Esophagus muscularis mucosa (tissue), 4 donors: ENCODE data around the gene GNA12. TPM values are rescaled to one million over a fixed set of nuclear protein-coding genes. Genes with fewer than 3 reads are reported as not detected.

Experiments used
- DNase-seq: peaks from one replicate; pipeline ENCODE4 v3.0.0-alpha.2; 2017; ENCODE audit errors: extremely low spot score
- H3K27ac ChIP-seq, 4 donors: fragments of 200-600 bp; sonication (generic); replicated peaks in 1 of 4; 1 replicate in 3 of 4; 2 replicates in 1 of 4; pipeline ENCODE4 v1.5.1; 2016 to 2019; ENCODE audit warnings: mild to moderate bottlenecking in 1 of 4
- H3K27me3 ChIP-seq, 4 donors: fragments of 200-600 bp; sonication (generic); one replicate each; pipeline versions ENCODE4 v1.5.1 to v1.6.0; 2016 to 2019
- H3K36me3 ChIP-seq, 4 donors: fragments of 200-600 bp; sonication (generic); one replicate each; pipeline ENCODE4 v1.5.1; 2016 to 2019
- H3K4me1 ChIP-seq, 4 donors: fragments of 200-600 bp; sonication (generic); one replicate each; pipeline ENCODE4 v1.5.1; 2016 to 2019
- H3K4me3 ChIP-seq, 4 donors: fragments of 200-600 bp; sonication (generic); 1 replicate in 2 of 4; 2 replicates in 2 of 4; pipeline ENCODE4 v1.5.1; 2016 to 2019; ENCODE audit warnings: mild to moderate bottlenecking in 4 of 4, moderate library complexity in 1 of 4
- H3K9me3 ChIP-seq, 4 donors: fragments of 200-600 bp; sonication (generic); 1 replicate in 3 of 4; 2 replicates in 1 of 4; pipeline ENCODE4 v1.5.1; 2016 to 2019
- CTCF ChIP-seq, 3 experiments: fragments of 200-600 bp in 2 of 3; fragments of 450-650 bp in 1 of 3; sonication (generic) in 2 of 3; IDR thresholded peaks; one replicate each; pipeline ENCODE4 v1.5.1; 2017 to 2019; ENCODE audit warnings: antibody characterized with exemption in 3 of 3, mild to moderate bottlenecking in 2 of 3, moderate library complexity in 1 of 3
- EP300 ChIP-seq: sonication (generic); formaldehyde crosslinking; IDR thresholded peaks from one replicate; pipeline ENCODE4 v1.6.1; 2017; ENCODE audit warnings: antibody characterized with exemption
- POLR2A ChIP-seq: fragments of 450-650 bp; IDR thresholded peaks from one replicate; pipeline ENCODE4 v1.6.1; 2017; ENCODE audit warnings: antibody characterized with exemption, moderate library complexity, mild to moderate bottlenecking, low read depth
- POLR2AphosphoS5 ChIP-seq, 2 donors: sonication (generic); formaldehyde crosslinking; IDR thresholded peaks; one replicate each; pipeline ENCODE4 v1.6.1; 2017; ENCODE audit warnings: antibody characterized with exemption in 2 of 2
- WGBS: methylation state at CpG from one replicate; pipeline ENCODE4 v1.1.5; 2018; 5-methylcytosine and 5-hydroxymethylcytosine counted together
- intact Hi-C: fragments of 100-400 bp; cut with DNase I; formaldehyde crosslinking; loops from one replicate; pipeline ENCODE4 v1.15.1; 2023
- total RNA-seq, 4 donors: library from RNA; depleted of rRNA; stranded (reverse); fragments of >200 nt; gene quantifications; one replicate each; pipeline versions ENCODE4 v1.1.0 to v1.2.1, GENCODE V29; 2016

The GNA12 gene
- total RNA-seq, 4 donors from 2014 or later = 25.3 to 61.8 (median 38.9) TPM

GRCh38 chr7:2702594-2702957 is 141.5 kb downstream of the GNA12 start:
- H3K27ac ChIP-seq = no peak overlapping the region
- no peak for DNase-seq
- 77% methylated on average over 9 of the region's 22 CpGs for WGBS
- intact Hi-C loops = no loop called here
- peaks cover 0 to 12% (median 5%) of the 10 kb centered on the region in 4 donors for H3K4me1 ChIP-seq
- H3K27me3 ChIP-seq = no peaks in the 10 kb centered on the region
- no peaks in the 10 kb centered on the region for H3K9me3 ChIP-seq
- no peaks in the 10 kb centered on the region for H3K36me3 ChIP-seq
- TF ChIP-seq EP300 = no peak
- TF ChIP-seq POLR2A = no peak
- TF ChIP-seq CTCF (IDR thresholded peaks at IDR 0.05) = no peak
- TF ChIP-seq POLR2AphosphoS5 (IDR thresholded peaks at IDR 0.05) = no peak
- no peak overlapping the region for H3K4me3 ChIP-seq

- intact Hi-C loops = no loop called here
- Histone ChIP-seq H3K4me1 (peaks cover 0 to 12% (median 5%) of the 10 kb centered on the region in 4 donors), H3K27ac (no peak overlapping the region), H3K27me3 (no peaks in the 10 kb centered on the region), H3K36me3 (no peaks in the 10 kb centered on the region), H3K4me3 (no peak overlapping the region), H3K9me3 (no peaks in the 10 kb centered on the region)
- TF ChIP-seq POLR2AphosphoS5 (IDR thresholded peaks at IDR 0.05) = peak; percentile 14 to 39
- TF ChIP-seq EP300 = no peak
- TF ChIP-seq POLR2A = no peak
- TF ChIP-seq CTCF (IDR thresholded peaks at IDR 0.05) = no peak
- no peak for DNase-seq
- whole genome bisulfite sequencing = 83% methylated on average over 11 of the region's 12 CpGs
Measured at GRCh38 chr7:2701832-2702593, 142.1 kb downstream of the GNA12 start.

GRCh38 chr7:2701424-2701823 is 142.7 kb downstream of the GNA12 start:
- Histone ChIP-seq H3K4me3 (no peak overlapping the region), H3K4me1 (peaks cover 0 to 12% (median 5%) of the 10 kb centered on the region in 4 donors), H3K9me3 (no peaks in the 10 kb centered on the region), H3K36me3 (no peaks in the 10 kb centered on the region), H3K27ac (no peak overlapping the region), H3K27me3 (no peaks in the 10 kb centered on the region)
- intact Hi-C loops = no loop called here
- no peak for DNase-seq
- WGBS = 94% methylated on average over 9 of the region's 17 CpGs
- TF ChIP-seq POLR2AphosphoS5 (IDR thresholded peaks at IDR 0.05) (no peak), EP300 (no peak), POLR2A (no peak), CTCF (IDR thresholded peaks at IDR 0.05) (no peak)

- TF ChIP-seq POLR2A = no peak
- no peak for TF ChIP-seq CTCF (IDR thresholded peaks at IDR 0.05)
- TF ChIP-seq POLR2AphosphoS5 (IDR thresholded peaks at IDR 0.05) = no peak
- TF ChIP-seq EP300 = no peak
- WGBS = 90% methylated on average over 2 of the region's 40 CpGs
- intact Hi-C loops = no loop called here
Measured at GRCh38 chr7:2700141-2700850, 143.8 kb downstream of the GNA12 start.

More at GRCh38 chr7:2700141-2700850, 143.8 kb downstream of the GNA12 start:
- Histone ChIP-seq H3K4me1 (peaks cover 0 to 12% (median 5%) of the 10 kb centered on the region in 4 donors), H3K27me3 (no peaks in the 10 kb centered on the region), H3K4me3 (no peak overlapping the region), H3K36me3 (no peaks in the 10 kb centered on the region), H3K9me3 (no peaks in the 10 kb centered on the region), H3K27ac (no peak overlapping the region)
- no peak for DNase-seq
